Measurements from ENCODE around the gene STK16.
"Not testable (repeated sequence)": the region's sequence is repeated elsewhere in the genome, so short reads cannot be mapped to it uniquely, and the experiment has no call there.

Gene STK16

GRCh38 chr2:219272995-219273394 lies 27.7 kb downstream of the STK16 start:
- no peak for DNase-seq

DNA sequence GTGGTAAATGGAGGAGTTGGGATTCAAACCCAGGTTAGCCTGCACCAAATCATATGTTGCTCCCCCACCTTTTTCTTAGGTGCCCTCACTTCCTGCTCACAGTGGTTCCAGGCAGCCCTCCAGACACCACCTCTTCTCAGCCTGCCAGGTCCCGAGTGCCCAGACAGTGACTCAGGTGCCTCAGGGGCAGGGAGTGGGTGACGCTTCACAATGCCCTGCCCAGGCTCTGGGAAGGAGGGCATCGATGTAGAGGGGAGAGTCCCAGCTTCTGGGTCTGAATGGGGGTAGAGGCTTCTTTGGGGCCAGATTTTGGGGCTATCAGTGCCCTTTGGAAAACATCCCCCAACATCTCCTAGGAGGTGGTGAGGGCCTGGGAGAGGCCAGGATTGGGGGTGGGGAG lies 28.7 kb downstream of the STK16 start:
- no peak for DNase-seq

- DNase-seq: no peak
These were observed 29.2 kb downstream of the STK16 start for GRCh38 chr2:219274361-219274921.

GRCh38 chr2:219277703-219278654 lies 32.7 kb downstream of the STK16 start:
- peak; percentile 25 for DNase-seq

DNA sequence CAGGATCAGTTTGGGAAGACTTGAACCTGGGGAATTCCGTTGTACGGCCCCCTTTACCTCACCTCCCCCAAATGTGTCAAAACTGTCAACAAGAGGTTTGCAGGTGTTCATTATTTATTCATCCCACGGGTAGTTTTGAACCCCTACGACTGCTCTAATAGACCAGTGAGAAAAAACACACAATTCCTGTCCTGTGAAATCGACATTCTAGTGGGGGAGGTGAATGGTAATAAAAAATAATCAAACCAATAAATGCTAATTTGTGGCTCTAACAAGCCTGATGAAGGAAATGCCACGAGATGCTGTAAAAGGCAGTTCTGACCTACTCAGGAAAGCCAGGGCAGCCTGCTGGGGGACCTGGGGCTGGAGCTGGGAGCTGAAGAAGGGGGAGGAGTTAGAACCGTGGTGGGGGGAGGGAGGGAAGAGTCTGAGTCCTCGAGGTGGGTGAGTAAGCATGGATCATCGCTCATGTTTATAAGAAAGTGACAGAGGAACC lies 33.4 kb downstream of the STK16 start:
- DNase-seq: no peak

- DNase-seq: peak; percentile 87
These were observed 34.1 kb downstream of the STK16 start, which contains the start of gene DNAJB2 for GRCh38 chr2:219279151-219279915. Gene DNAJB2, plus strand, starts transcription at chr2:219279366. Its CDS starts 468 bp downstream, at chr2:219279834.

- DNase-seq: no peak
These were observed 34.7 kb downstream of the STK16 start for GRCh38 chr2:219279916-219280516.

- no peak for DNase-seq
These were observed 35.4 kb downstream of the STK16 start for GRCh38 chr2:219280651-219281050.

DNA sequence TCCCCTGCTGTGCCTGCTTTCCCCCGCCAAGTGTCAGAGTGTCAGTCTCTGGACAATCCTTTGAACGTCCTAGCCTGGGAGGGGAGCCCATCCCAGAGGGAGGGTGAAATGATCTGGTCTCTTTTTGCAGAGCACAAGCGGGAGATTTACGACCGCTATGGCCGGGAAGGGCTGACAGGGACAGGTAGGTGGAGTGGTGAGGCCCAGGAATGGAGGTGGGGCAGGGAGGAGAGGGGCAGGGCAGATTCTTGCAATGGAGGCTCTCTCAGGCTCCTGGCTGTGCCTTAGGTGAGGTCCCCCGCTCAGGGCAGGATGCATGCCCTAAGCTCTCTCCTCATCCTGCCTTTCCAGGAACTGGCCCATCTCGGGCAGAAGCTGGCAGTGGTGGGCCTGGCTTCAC lies 36.3 kb downstream of the STK16 start:
- no peak for DNase-seq

DNA sequence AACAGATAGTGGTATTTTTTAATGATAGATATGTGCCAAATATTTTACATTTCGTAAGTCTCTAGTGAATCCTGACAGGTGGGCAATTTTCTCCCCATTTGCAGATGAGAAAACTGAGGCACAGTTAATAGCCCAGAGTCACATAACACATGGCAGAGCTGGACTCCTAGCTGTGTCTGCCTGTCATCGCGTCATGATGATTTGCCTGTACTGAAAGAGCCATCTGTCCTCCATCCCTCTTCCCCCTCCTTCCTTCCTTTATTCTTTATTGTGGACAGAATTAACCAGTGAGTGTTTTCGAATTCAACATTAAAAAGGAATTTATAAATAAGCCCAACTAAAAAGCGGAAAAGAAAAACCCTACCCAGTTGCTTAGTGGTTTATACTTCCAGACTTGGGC lies 37.1 kb downstream of the STK16 start:
- DNase-seq: no peak

DNA sequence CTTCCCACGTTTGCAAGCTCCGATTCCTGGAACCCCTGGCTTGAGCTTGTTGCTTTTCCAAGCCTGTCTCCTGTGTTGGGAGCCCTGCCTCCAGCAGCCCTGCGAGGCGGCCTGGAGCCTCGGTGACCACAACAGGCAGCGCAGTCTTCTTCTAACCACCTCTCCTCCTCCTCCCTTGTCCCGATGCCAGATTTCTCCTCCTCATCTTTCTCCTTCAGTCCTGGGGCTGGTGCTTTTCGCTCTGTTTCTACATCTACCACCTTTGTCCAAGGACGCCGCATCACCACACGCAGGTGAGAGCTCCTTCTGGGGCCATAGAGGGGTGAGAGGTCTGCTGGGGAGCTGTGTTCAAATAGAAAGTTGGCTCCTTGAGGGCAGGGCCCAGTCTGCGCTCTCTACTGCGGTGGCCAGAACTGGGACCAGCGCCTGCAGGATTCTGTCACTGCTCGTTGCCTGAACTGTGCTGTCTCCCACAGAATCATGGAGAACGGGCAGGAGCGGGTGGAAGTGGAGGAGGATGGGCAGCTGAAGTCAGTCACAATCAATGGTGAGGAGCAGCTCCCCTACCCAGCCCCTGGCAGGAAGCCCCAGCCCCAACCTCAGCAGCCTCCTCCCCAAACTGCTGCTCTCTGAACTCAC lies 37.8 kb downstream of the STK16 start:
- no peak for DNase-seq

GRCh38 chr2:219284501-219285372 lies 39.5 kb downstream of the STK16 start:
- DNase-seq: no peak

DNA sequence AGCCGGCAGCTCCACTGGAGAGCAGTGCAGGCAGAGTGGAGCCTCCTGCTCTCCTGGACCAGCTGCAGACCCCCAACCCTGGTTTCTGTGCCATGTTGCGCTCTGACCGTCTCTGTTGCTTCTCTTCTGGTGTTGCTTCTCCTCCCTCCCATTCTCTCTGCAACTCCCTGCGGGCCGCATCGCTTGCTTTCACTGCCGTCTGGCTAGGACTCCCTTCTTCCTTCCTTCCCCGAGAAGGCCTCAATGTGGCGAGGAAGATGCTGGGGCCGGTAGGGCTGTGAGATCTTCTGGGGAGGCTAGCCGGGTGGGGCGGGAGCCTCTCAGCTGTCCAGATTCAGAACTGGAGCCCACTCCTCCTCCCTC lies 40.1 kb downstream of the STK16 start:
- DNase-seq: no peak

- DNase-seq: no peak
These were observed 40.7 kb downstream of the STK16 start for GRCh38 chr2:219285894-219286425.

- DNase-seq: no peak
These were observed 41.3 kb downstream of the STK16 start for GRCh38 chr2:219286436-219287115.

DNA sequence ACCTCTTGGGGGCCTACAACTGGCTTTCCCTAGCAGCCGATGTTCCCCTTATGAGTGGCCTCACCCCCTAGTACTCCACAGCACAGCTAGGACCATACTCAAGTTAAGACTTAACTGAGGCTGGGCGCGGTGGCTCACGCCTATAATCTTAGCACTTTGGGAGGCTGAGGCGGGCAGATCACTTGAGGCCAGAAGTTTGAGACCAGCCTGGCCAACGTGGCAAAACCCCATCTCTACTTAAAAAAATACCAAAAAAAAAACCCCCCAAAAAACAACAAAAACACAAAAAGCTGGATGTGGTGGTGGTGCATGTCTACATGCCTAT lies 41.8 kb downstream of the STK16 start:
- DNase-seq: not testable (repeated sequence)

- no peak for DNase-seq
These were observed 42.4 kb downstream of the STK16 start for GRCh38 chr2:219287580-219288265.

GRCh38 chr2:219289195-219289536 lies 43.9 kb downstream of the STK16 start:
- no peak for DNase-seq

GRCh38 chr2:219289537-219290361 lies 44.5 kb downstream of the STK16 start:
- DNase-seq: no peak

Measured in NCI-H1092 (cell line).